Smooth muscle cell (in vitro differentiated cells): ENCODE results near the gene NBPF6. TPM values are rescaled to one million over a fixed set of nuclear protein-coding genes. Genes with fewer than 3 reads are reported as not detected.
"Not testable (repeated sequence)": the region's sequence is repeated elsewhere in the genome, so short reads cannot be mapped to it uniquely, and the experiment has no call there.

Experiments
- DNase-seq: peaks from one replicate; lab custom pipeline; 2025; ENCODE audit not compliant: unreplicated experiment; lab: John Stamatoyannopoulos, UW
- H2AFZ ChIP-seq: fragments of 200-600 bp; sonication (generic); 2 replicates; pipeline ENCODE4 v1.6.0; 2016; ENCODE audit warnings: antibody characterized with exemption, low read depth, mild to moderate bottlenecking
- H3F3A ChIP-seq: fragments of 200-600 bp; sonication (generic); 2 replicates; pipeline ENCODE4 v1.6.0; 2017; ENCODE audit warnings: antibody characterized with exemption, low read depth
- H3K27ac ChIP-seq: fragments of 200-600 bp; sonication (generic); 2 replicates; pipeline ENCODE4 v1.5.1; 2016; ENCODE audit warnings: low read depth, mild to moderate bottlenecking
- H3K27me3 ChIP-seq: fragments of 200-600 bp; sonication (generic); 2 replicates; pipeline ENCODE4 v1.6.1; 2016; ENCODE audit warnings: low read depth, mild to moderate bottlenecking
- H3K36me3 ChIP-seq: fragments of 200-600 bp; sonication (generic); 2 replicates; pipeline ENCODE4 v1.5.1; 2016; ENCODE audit warnings: low read depth
- H3K4me1 ChIP-seq: fragments of 200-600 bp; sonication (generic); 2 replicates; pipeline ENCODE4 v1.5.1; 2016; ENCODE audit warnings: low read depth
- H3K4me2 ChIP-seq: fragments of 200-600 bp; sonication (generic); 2 replicates; pipeline ENCODE4 v1.6.0; 2016; ENCODE audit warnings: mild to moderate bottlenecking
- H3K4me3 ChIP-seq: fragments of 200-600 bp; sonication (generic); 2 replicates; pipeline ENCODE4 v1.5.1; 2016; ENCODE audit warnings: mild to moderate bottlenecking
- H3K79me2 ChIP-seq: fragments of 200-600 bp; sonication (generic); 2 replicates; pipeline ENCODE4 v1.6.0; 2016; ENCODE audit warnings: low read depth, mild to moderate bottlenecking
- H3K9ac ChIP-seq: fragments of 200-600 bp; sonication (generic); 2 replicates; pipeline ENCODE4 v1.6.0; 2016; ENCODE audit warnings: low read depth
- H3K9me3 ChIP-seq: fragments of 200-600 bp; sonication (generic); replicated peaks from 2 replicates; pipeline ENCODE4 v1.5.1; 2016; ENCODE audit warnings: low read depth
- H4K20me1 ChIP-seq: fragments of 200-600 bp; sonication (generic); 2 replicates; pipeline ENCODE4 v1.6.0; 2016; ENCODE audit warnings: low read depth
- WGBS: methylation state at CpG from one replicate; pipeline ENCODE4 v1.1.7; 2016; ENCODE audit warnings: low lambda C conversion rate; 5-methylcytosine and 5-hydroxymethylcytosine counted together
- polyA plus RNA-seq: library from polyadenylated mRNA; unstranded; fragments of >200 nt; fragmentation: Nextera tagmentation; extraction: Ambion mirVana; gene quantifications from 2 replicates; pipeline ENCODE4 v1.2.1, GENCODE V29; 2016
- total RNA-seq: library from RNA; depleted of rRNA; stranded (reverse); fragments of >200 nt; gene quantifications from 2 replicates; pipeline ENCODE4 v1.2.3, GENCODE V29; 2014

The NBPF6 gene
- total and polyA plus RNA-seq, 2 experiments from 2014 or later, result not detected

- not testable (repeated sequence) for H3K9me3 ChIP-seq, DNase-seq, H3K36me3 ChIP-seq, H3F3A ChIP-seq, H3K27ac ChIP-seq, H4K20me1 ChIP-seq, H3K9ac ChIP-seq, H3K4me2 ChIP-seq, H3K79me2 ChIP-seq, H3K4me1 ChIP-seq, H3K27me3 ChIP-seq, H3K4me3 ChIP-seq, H2AFZ ChIP-seq
- 59% methylated on average over 6 of the region's 6 CpGs for WGBS
Measured at GRCh38 chr1:108517301-108517897, 67.3 kb downstream of the NBPF6 start.

Other genes with a start within 250 kb of the NBPF6 start
- gene SLC25A24, start 250.0 kb upstream of the NBPF6 start, total RNA-seq, result 69.9 and 83.0 TPM in 2 replicates
- gene SLC25A24, start 250.0 kb upstream of the NBPF6 start, polyA plus RNA-seq, result 24.5 and 30.8 TPM in 2 replicates
- gene NBPF4, start 206.3 kb upstream of the NBPF6 start, total RNA-seq, result not detected in 2 replicates
- not detected in 2 replicates for gene NBPF4, start 206.3 kb upstream of the NBPF6 start, polyA plus RNA-seq
- gene EEIG2, start 109.8 kb downstream of the NBPF6 start, total RNA-seq, result 8.0 and 13.7 TPM in 2 replicates
- gene EEIG2, start 109.8 kb downstream of the NBPF6 start, polyA plus RNA-seq, result 2.8 and 3.7 TPM in 2 replicates
- 1.6 and 2.2 TPM in 2 replicates for gene HENMT1, start 210.8 kb downstream of the NBPF6 start, total RNA-seq
- gene HENMT1, start 210.8 kb downstream of the NBPF6 start, polyA plus RNA-seq, result 3.5 and 3.9 TPM in 2 replicates
- gene PRPF38B, start 242.0 kb downstream of the NBPF6 start, total RNA-seq, result 28.0 and 38.3 TPM in 2 replicates
- gene PRPF38B, start 242.0 kb downstream of the NBPF6 start, polyA plus RNA-seq, result 20.6 and 34.6 TPM in 2 replicates